HUES48 (cell line): Measurements from ENCODE around the gene SPPL3.

Experiments
- H3K27ac ChIP-seq: one replicate; pipeline ENCODE4 v1.7.0; 2013; ENCODE audit warnings: low read depth, low read length, inconsistent platforms
- H3K27me3 ChIP-seq: 2 replicates; pipeline ENCODE4 v1.6.1; 2013; ENCODE audit warnings: mild to moderate bottlenecking, low read length; ENCODE audit not compliant: control insufficient read depth, insufficient read depth
- H3K36me3 ChIP-seq: 2 replicates; pipeline ENCODE4 v1.6.1; 2013; ENCODE audit warnings: low read length; ENCODE audit not compliant: control insufficient read depth, insufficient read depth
- H3K4me1 ChIP-seq: 2 replicates; pipeline ENCODE4 v1.6.1; 2013; ENCODE audit warnings: mild to moderate bottlenecking, low read length; ENCODE audit not compliant: control insufficient read depth, insufficient read depth
- H3K4me3 ChIP-seq: 2 replicates; pipeline ENCODE4 v1.5.1; 2013; ENCODE audit warnings: mild to moderate bottlenecking, low read depth, low read length
- H3K9ac ChIP-seq: 2 replicates; pipeline ENCODE4 v1.6.1; 2013; ENCODE audit warnings: mild to moderate bottlenecking, low read depth, low read length, moderate library complexity
- H3K9me3 ChIP-seq: 2 replicates; pipeline ENCODE4 v1.6.1; 2013; ENCODE audit warnings: low read length; ENCODE audit not compliant: control insufficient read depth, insufficient read depth

Gene SPPL3

GRCh38 chr12:120938496-120938895, 34.3 kb upstream of the SPPL3 start:
- no peaks in the 10 kb centered on the region for H3K36me3 ChIP-seq
- H3K9ac ChIP-seq = no peak overlapping the region
- H3K9me3 ChIP-seq = no peaks in the 10 kb centered on the region
- H3K27me3 ChIP-seq = no peaks in the 10 kb centered on the region
- H3K4me1 ChIP-seq = no peaks in the 10 kb centered on the region
- H3K27ac ChIP-seq = no peak overlapping the region
- H3K4me3 ChIP-seq = no peak overlapping the region

DNA sequence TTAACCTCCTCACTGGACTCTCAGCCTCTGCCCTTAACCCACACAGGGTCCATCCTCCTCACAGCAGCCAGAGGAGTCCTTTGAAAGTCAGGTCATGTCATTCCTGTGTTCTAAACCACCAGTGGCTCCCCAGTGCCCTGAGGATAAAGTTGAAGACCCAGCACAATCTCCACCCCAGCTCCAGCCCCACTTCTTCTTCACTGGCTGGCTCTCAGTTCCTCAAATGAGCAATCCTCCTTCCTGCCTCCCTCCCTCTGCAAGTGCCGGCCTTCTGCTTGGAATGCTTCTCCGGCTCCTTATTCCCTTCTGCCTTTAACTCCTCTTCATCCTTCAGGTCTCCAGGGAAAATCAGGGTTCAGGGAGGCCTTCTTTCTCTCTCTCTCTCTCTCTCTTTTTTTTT, 32.0 kb upstream of the SPPL3 start:
- H3K9me3 ChIP-seq = no peaks in the 10 kb centered on the region
- H3K9ac ChIP-seq = no peak overlapping the region
- H3K4me1 ChIP-seq = no peaks in the 10 kb centered on the region
- no peaks in the 10 kb centered on the region for H3K36me3 ChIP-seq
- no peaks in the 10 kb centered on the region for H3K27me3 ChIP-seq
- H3K4me3 ChIP-seq = no peak overlapping the region
- no peak overlapping the region for H3K27ac ChIP-seq

GRCh38 chr12:120933786-120934185, 29.6 kb upstream of the SPPL3 start:
- Histone ChIP-seq H3K27me3 (no peaks in the 10 kb centered on the region), H3K27ac (no peak overlapping the region), H3K36me3 (no peaks in the 10 kb centered on the region), H3K4me3 (no peak overlapping the region), H3K9me3 (no peaks in the 10 kb centered on the region), H3K9ac (no peak overlapping the region), H3K4me1 (peaks cover 6% of the 10 kb centered on the region; the same call in 1 of the 2 replicates)

DNA sequence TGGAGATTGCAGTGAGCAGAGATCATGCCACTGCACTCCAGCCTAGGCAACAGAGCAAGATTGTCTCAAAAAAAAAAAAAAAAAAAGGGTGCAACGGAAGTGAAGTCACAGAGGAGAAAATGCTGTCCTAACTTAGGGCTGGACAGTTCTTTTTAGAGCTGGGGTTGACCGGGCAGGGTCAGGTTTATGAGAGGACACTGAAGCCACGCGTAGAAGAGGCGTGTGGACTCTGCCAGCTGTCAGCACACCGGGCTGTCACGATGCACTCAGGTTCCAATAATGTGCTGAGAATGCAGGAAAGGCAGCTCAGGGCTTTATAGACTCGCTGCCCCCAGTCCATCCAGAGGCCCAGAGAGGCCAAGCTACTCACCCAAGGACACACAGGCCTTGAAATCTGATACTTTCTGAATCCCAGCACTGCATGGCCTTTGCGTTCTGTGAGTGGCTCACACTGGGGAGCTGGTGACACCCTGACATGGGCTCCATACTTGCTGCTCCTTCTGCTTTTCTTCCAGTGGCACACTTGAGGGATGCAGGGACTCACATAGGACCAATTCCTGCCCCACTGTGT, 28.9 kb upstream of the SPPL3 start:
- Histone ChIP-seq H3K4me3 (no peak overlapping the region), H3K36me3 (no peaks in the 10 kb centered on the region), H3K9me3 (no peaks in the 10 kb centered on the region), H3K27me3 (no peaks in the 10 kb centered on the region), H3K27ac (no peak overlapping the region), H3K9ac (no peak overlapping the region), H3K4me1 (peaks cover 7% of the 10 kb centered on the region; the same call in 1 of the 2 replicates)

- H3K9me3 ChIP-seq = no peaks in the 10 kb centered on the region
- H3K27me3 ChIP-seq = no peaks in the 10 kb centered on the region
- H3K27ac ChIP-seq = no peak overlapping the region
- peaks cover 7% of the 10 kb centered on the region; the same call in 1 of the 2 replicates for H3K4me1 ChIP-seq
- no peak overlapping the region for H3K9ac ChIP-seq
- no peaks in the 10 kb centered on the region for H3K36me3 ChIP-seq
- H3K4me3 ChIP-seq = no peak overlapping the region
Observed at GRCh38 chr12:120932058-120932457, 27.9 kb upstream of the SPPL3 start.

- H3K27me3 ChIP-seq = no peaks in the 10 kb centered on the region
- H3K36me3 ChIP-seq = no peaks in the 10 kb centered on the region
- H3K4me3 ChIP-seq = no peak overlapping the region
- H3K9ac ChIP-seq = no peak overlapping the region
- no peak overlapping the region for H3K27ac ChIP-seq
- H3K4me1 ChIP-seq = peaks cover 17% of the 10 kb centered on the region; the same call in 1 of the 2 replicates
- H3K9me3 ChIP-seq = no peaks in the 10 kb centered on the region
Observed at GRCh38 chr12:120930032-120930431, 25.9 kb upstream of the SPPL3 start.

GRCh38 chr12:120928864-120929652, 24.9 kb upstream of the SPPL3 start:
- H3K4me3 ChIP-seq = 0 out of 2 replicates have a peak overlapping the region, but pooled peaks have one; percentile 27
- no peaks in the 10 kb centered on the region for H3K27me3 ChIP-seq
- H3K27ac ChIP-seq = peak overlapping the region; percentile 56
- H3K4me1 ChIP-seq = peaks cover 17% of the 10 kb centered on the region; the same call in 1 of the 2 replicates
- no peaks in the 10 kb centered on the region for H3K36me3 ChIP-seq
- peak overlapping the region; percentile 10; the same call in 1 of the 2 replicates for H3K9ac ChIP-seq
- H3K9me3 ChIP-seq = no peaks in the 10 kb centered on the region

- H3K27ac ChIP-seq = peak overlapping the region; percentile 93
- no peak overlapping the region for H3K4me3 ChIP-seq
- no peaks in the 10 kb centered on the region for H3K27me3 ChIP-seq
- H3K4me1 ChIP-seq = peaks cover 17% of the 10 kb centered on the region; the same call in 1 of the 2 replicates
- H3K36me3 ChIP-seq = no peaks in the 10 kb centered on the region
- H3K9ac ChIP-seq = no peak overlapping the region
- H3K9me3 ChIP-seq = no peaks in the 10 kb centered on the region
Observed at GRCh38 chr12:120925740-120926563, 21.8 kb upstream of the SPPL3 start.

DNA sequence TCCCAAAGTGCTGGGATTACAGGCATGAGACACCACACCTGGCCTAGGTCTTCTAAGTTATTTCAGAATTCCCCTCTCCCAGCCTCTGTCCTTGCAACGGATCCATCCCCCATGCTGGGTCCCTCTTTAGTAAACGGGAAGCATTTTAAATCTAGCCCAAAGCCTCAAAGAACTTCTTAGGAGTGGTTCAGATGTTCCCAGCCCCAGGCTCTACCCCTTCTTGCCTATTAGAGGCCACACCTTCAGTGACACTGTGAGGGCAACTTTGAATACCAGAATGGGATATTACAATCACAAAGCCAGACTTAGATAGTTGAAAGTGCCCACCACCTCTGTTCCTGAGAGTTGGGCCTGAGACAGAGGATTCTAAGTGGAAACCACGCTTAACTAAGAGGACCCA, 18.1 kb upstream of the SPPL3 start:
- Histone ChIP-seq H3K4me1 (peaks cover 11% of the 10 kb centered on the region; the same call in 1 of the 2 replicates), H3K27ac (peak overlapping the region; percentile 28), H3K27me3 (no peaks in the 10 kb centered on the region), H3K9me3 (no peaks in the 10 kb centered on the region), H3K4me3 (no peak overlapping the region), H3K36me3 (no peaks in the 10 kb centered on the region), H3K9ac (no peak overlapping the region)

- no peaks in the 10 kb centered on the region for H3K27me3 ChIP-seq
- no peaks in the 10 kb centered on the region for H3K9me3 ChIP-seq
- H3K27ac ChIP-seq = no peak overlapping the region
- peaks cover 11% of the 10 kb centered on the region; the same call in 1 of the 2 replicates for H3K4me1 ChIP-seq
- H3K4me3 ChIP-seq = no peak overlapping the region
- H3K9ac ChIP-seq = no peak overlapping the region
- no peaks in the 10 kb centered on the region for H3K36me3 ChIP-seq
Observed at GRCh38 chr12:120921637-120922036, 17.5 kb upstream of the SPPL3 start.
